CD14-positive monocyte (primary cell): ENCODE measurements around the gene NEUROD2. TPM values are rescaled to one million over a fixed set of nuclear protein-coding genes. Genes with fewer than 3 reads are reported as not detected.

Source experiments
- DNase-seq, 3 donors: peaks; one replicate each; pipeline ENCODE4 v3.0.0-alpha.2; 2011 to 2022
- H2AFZ ChIP-seq: 2 replicates; pipeline ENCODE4 v1.6.0; 2012; ENCODE audit warnings: mild to moderate bottlenecking, low read depth, low read length, inconsistent platforms; ENCODE audit not compliant: insufficient read depth, poor library complexity, severe bottlenecking
- H3K27ac ChIP-seq, 2 donors: 1 replicate in 1 of 2; 2 replicates in 1 of 2; pipeline ENCODE4 v1.5.1; 2012 to 2013; ENCODE audit warnings: low read length in 2 of 2, control low read depth in 1 of 2, inconsistent platforms in 1 of 2, low read depth in 1 of 2, mild to moderate bottlenecking in 1 of 2
- H3K27me3 ChIP-seq, 2 donors: one replicate each; pipeline versions ENCODE4 v1.6.0 to v1.6.1; 2011 to 2013; ENCODE audit warnings: low read length in 2 of 2; ENCODE audit not compliant: control insufficient read depth in 2 of 2, insufficient read depth in 2 of 2
- H3K36me3 ChIP-seq, 2 donors: replicated peaks in 1 of 2; 1 replicate in 1 of 2; 2 replicates in 1 of 2; pipeline versions ENCODE4 v1.5.1 to v1.6.1; 2012 to 2013; ENCODE audit warnings: low read length in 2 of 2, control low read depth in 1 of 2, inconsistent platforms in 1 of 2, mild to moderate bottlenecking in 1 of 2; ENCODE audit not compliant: insufficient read depth in 2 of 2, control insufficient read depth in 1 of 2
- H3K4me1 ChIP-seq, 2 donors: 1 replicate in 1 of 2; 2 replicates in 1 of 2; pipeline versions ENCODE4 v1.5.1 to v1.6.1; 2012 to 2013; ENCODE audit warnings: low read length in 2 of 2, control low read depth in 1 of 2, inconsistent platforms in 1 of 2, mild to moderate bottlenecking in 1 of 2, moderate library complexity in 1 of 2; ENCODE audit not compliant: insufficient read depth in 2 of 2, control insufficient read depth in 1 of 2
- H3K4me2 ChIP-seq: replicated peaks from 2 replicates; pipeline ENCODE3; 2012; ENCODE audit warnings: low read length, moderate library complexity, mild to moderate bottlenecking; ENCODE audit not compliant: poor library complexity, severe bottlenecking; ENCODE audit errors: extremely low read depth
- H3K4me3 ChIP-seq, 3 experiments: fragments of 200-600 bp in 1 of 3; sonication (generic) in 1 of 3; replicated peaks in 1 of 3; 1 replicate in 2 of 3; 2 replicates in 1 of 3; pipeline ENCODE4 v1.5.1; 2011 to 2013; ENCODE audit warnings: low read length in 3 of 3, mild to moderate bottlenecking in 3 of 3, control low read depth in 2 of 3, low read depth in 2 of 3, inconsistent platforms in 1 of 3, moderate library complexity in 1 of 3
- H3K79me2 ChIP-seq: 2 replicates; pipeline ENCODE4 v1.6.0; 2012; ENCODE audit warnings: mild to moderate bottlenecking, control low read depth, inconsistent platforms, low read length, moderate library complexity; ENCODE audit not compliant: insufficient read depth
- H3K9ac ChIP-seq: 2 replicates; pipeline ENCODE4 v1.6.0; 2017; ENCODE audit warnings: low read length, mild to moderate bottlenecking; ENCODE audit not compliant: insufficient read depth, poor library complexity, severe bottlenecking
- H3K9me3 ChIP-seq, 2 donors: replicated peaks in 1 of 2; 1 replicate in 1 of 2; 2 replicates in 1 of 2; pipeline versions ENCODE4 v1.5.1 to v1.6.1; 2012 to 2013; ENCODE audit warnings: low read length in 2 of 2, control low read depth in 1 of 2; ENCODE audit not compliant: control insufficient read depth in 1 of 2, insufficient read depth in 1 of 2
- H4K20me1 ChIP-seq: 2 replicates; pipeline ENCODE4 v1.6.0; 2012; ENCODE audit warnings: mild to moderate bottlenecking, low read length, control low read depth, moderate library complexity; ENCODE audit not compliant: insufficient read depth
- H3K27ac Mint-ChIP-seq, 7 donors: one replicate each; pipeline ENCODE4 v1.8.0; 2020; ENCODE audit warnings: mild to moderate bottlenecking in 7 of 7, mixed read lengths in 7 of 7, moderate library complexity in 6 of 7, inconsistent platforms in 2 of 7
- H3K27me3 Mint-ChIP-seq, 3 donors: one replicate each; pipeline ENCODE4 v1.8.0; 2021 to 2022; ENCODE audit warnings: low read depth in 3 of 3, mild to moderate bottlenecking in 3 of 3, mixed read lengths in 3 of 3, moderate library complexity in 3 of 3, inconsistent platforms in 1 of 3
- H3K36me3 Mint-ChIP-seq, 2 donors: one replicate each; pipeline ENCODE4 v1.8.0; 2020; ENCODE audit warnings: mixed read lengths in 2 of 2, inconsistent platforms in 1 of 2, mild to moderate bottlenecking in 1 of 2
- H3K4me1 Mint-ChIP-seq: one replicate; pipeline ENCODE4 v1.8.0; 2020; ENCODE audit warnings: mild to moderate bottlenecking, mixed read lengths
- H3K4me3 Mint-ChIP-seq, 2 donors: one replicate each; pipeline ENCODE4 v1.8.0; 2020; ENCODE audit warnings: mild to moderate bottlenecking in 2 of 2, mixed read lengths in 2 of 2, moderate library complexity in 1 of 2
- H3K9me3 Mint-ChIP-seq, 7 donors: one replicate each; pipeline ENCODE4 v1.8.0; 2020 to 2022; ENCODE audit warnings: mixed read lengths in 7 of 7, mild to moderate bottlenecking in 6 of 7, moderate library complexity in 6 of 7, inconsistent platforms in 2 of 7
- WGBS: methylation state at CpG from one replicate; pipeline ENCODE4 v1.1.5; 2013; ENCODE audit warnings: missing lambda C conversion rate; ENCODE audit not compliant: insufficient coverage; 5-methylcytosine and 5-hydroxymethylcytosine counted together
- intact Hi-C, 2 donors: fragments of 100-400 bp; cut with micrococcal nuclease; formaldehyde crosslinking; loops; one replicate each; pipeline versions ENCODE4 v1.15.0 to v1.15.1; 2023
- polyA plus RNA-seq, 3 donors: library from polyadenylated mRNA; depleted of rRNA in 1 of 3; unstranded in 2 of 3; stranded (reverse) in 1 of 3; fragments of 300-500 nt in 2 of 3; fragments of >200 nt in 1 of 3; fragmentation: Illumina TruSeq in 2 of 3; gene quantifications; 1 replicate in 2 of 3; 2 replicates in 1 of 3; pipeline ENCODE4 v1.2.3, GENCODE V29; 2012 to 2021
- TF ChIP-seq, protein P1 (sequence below): fragments of 200-600 bp; IDR thresholded peaks from one replicate; pipeline ENCODE4 v1.8.0; 2022; ENCODE audit warnings: antibody characterized with exemption, mild to moderate bottlenecking

Gene NEUROD2
- polyA plus RNA-seq, 3 donors = not detected

DNA sequence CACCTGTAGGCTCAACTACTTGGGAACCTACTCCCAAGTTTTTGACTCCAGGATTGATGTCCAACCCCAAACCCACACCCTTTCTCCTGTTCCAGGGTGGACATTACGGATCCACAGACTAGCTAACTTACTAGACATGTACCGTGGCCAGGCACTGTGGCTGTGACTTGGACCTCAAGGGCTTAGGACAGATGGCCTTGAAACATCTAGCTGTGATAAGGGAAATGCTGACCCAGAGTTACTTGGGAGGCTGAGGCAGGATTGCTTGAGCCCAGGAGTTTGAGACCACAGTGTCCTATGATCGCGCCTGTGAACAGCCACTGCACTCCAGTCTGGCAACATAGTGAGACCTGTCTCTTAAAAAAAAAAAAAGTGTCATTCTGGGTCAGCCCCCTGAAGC lies 33.4 kb upstream of the NEUROD2 start:
- no peak overlapping the region for H3K9ac ChIP-seq
- peaks cover 93% of the 10 kb centered on the region for H3K79me2 ChIP-seq
- H4K20me1 ChIP-seq = peaks cover 84% of the 10 kb centered on the region
- H3K4me3 ChIP-seq = peak overlapping the region in 1 of 3 experiments; percentile 25
- peak overlapping the region in 1 of 2 donors; percentile 54 for H3K27ac ChIP-seq
- H3K36me3 ChIP-seq = peaks cover 0 to 6% of the 10 kb centered on the region in 2 donors
- H3K4me2 ChIP-seq = peak overlapping the region; percentile 33
- no peaks in the 10 kb centered on the region for H3K9me3 ChIP-seq
- H3K4me1 ChIP-seq = peaks cover 59 to 70% of the 10 kb centered on the region in 2 donors
- Mint-ChIP-seq H3K4me1 (peaks cover 69% of the 10 kb centered on the region), H3K27ac (peak overlapping the region in 3 of 7 donors; percentile 13 to 82 (median 72)), H3K36me3 (peaks cover 16 to 27% of the 10 kb centered on the region in 2 donors), H3K9me3 (peaks cover 0 to 1% (median 0%) of the 10 kb centered on the region in 7 donors), H3K27me3 (peaks cover 0 to 3% (median 0%) of the 10 kb centered on the region in 3 donors), H3K4me3 (no peak overlapping the region)
- 100% methylated on average over 3 of the region's 4 CpGs for WGBS
- no peaks in the 10 kb centered on the region for H3K27me3 ChIP-seq
- DNase-seq = no peak
- no peak overlapping the region for H2AFZ ChIP-seq
- TF ChIP-seq, protein P1, sequence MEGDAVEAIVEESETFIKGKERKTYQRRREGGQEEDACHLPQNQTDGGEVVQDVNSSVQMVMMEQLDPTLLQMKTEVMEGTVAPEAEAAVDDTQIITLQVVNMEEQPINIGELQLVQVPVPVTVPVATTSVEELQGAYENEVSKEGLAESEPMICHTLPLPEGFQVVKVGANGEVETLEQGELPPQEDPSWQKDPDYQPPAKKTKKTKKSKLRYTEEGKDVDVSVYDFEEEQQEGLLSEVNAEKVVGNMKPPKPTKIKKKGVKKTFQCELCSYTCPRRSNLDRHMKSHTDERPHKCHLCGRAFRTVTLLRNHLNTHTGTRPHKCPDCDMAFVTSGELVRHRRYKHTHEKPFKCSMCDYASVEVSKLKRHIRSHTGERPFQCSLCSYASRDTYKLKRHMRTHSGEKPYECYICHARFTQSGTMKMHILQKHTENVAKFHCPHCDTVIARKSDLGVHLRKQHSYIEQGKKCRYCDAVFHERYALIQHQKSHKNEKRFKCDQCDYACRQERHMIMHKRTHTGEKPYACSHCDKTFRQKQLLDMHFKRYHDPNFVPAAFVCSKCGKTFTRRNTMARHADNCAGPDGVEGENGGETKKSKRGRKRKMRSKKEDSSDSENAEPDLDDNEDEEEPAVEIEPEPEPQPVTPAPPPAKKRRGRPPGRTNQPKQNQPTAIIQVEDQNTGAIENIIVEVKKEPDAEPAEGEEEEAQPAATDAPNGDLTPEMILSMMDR = no peak
- intact Hi-C loops = no loop called here

DNA sequence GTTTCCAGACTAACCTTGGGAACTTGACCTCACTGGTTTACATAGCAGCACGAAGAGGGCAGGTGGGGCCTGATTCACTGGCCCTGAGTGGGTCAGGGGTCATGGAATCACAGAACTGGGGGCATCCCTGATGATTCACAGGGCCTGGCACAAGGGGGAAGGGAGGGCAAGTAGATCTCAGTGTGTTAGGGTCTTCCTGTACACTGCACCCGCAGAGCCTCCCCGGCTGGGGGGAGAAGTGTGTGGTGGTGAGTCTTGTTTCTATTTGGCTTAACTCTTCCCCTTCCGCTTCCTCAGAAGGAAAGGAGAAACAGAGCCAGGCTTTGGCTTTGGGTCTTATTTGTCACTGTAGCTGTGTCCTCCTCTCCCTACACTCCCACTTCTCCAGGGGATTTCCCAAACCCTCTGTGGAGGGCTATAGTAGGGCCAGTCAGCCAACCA lies 32.9 kb upstream of the NEUROD2 start:
- intact Hi-C loops = no loop called here
- Mint-ChIP-seq H3K27ac (peak overlapping the region in 5 of 7 donors; percentile 22 to 81 (median 76)), H3K4me1 (peaks cover 73% of the 10 kb centered on the region), H3K9me3 (peaks cover 0 to 1% (median 0%) of the 10 kb centered on the region in 7 donors), H3K36me3 (peaks cover 13 to 25% of the 10 kb centered on the region in 2 donors), H3K27me3 (peaks cover 0 to 6% (median 0%) of the 10 kb centered on the region in 3 donors), H3K4me3 (peak overlapping the region; percentile 58 to 75)
- Histone ChIP-seq H4K20me1 (peaks cover 79% of the 10 kb centered on the region), H3K4me3 (peak overlapping the region in 1 of 3 experiments; percentile 25), H3K9me3 (no peaks in the 10 kb centered on the region), H2AFZ (no peak overlapping the region), H3K79me2 (peaks cover 89% of the 10 kb centered on the region), H3K36me3 (peaks cover 0 to 6% of the 10 kb centered on the region in 2 donors), H3K27me3 (no peaks in the 10 kb centered on the region), H3K4me1 (peaks cover 64 to 75% of the 10 kb centered on the region in 2 donors), H3K27ac (peak overlapping the region; percentile 26 to 54), H3K9ac (no peak overlapping the region), H3K4me2 (peak overlapping the region; percentile 33)
- peak; percentile 26 to 72 (median 40) for DNase-seq
- WGBS = 0% methylated on average over 1 of the region's 4 CpGs
- TF ChIP-seq, protein P1 = no peak
